H1 (cell line): ENCODE data around the gene ASTL. TPM values are rescaled to one million over a fixed set of nuclear protein-coding genes. Genes with fewer than 3 reads are reported as not detected.

Source experiments
- RAD21 ChIP-seq, 2 experiments: IDR thresholded peaks in 1 of 2; conservative IDR thresholded peaks in 1 of 2; 2 replicates each; pipeline ENCODE4 v1.6.1; 2011; ENCODE audit warnings: low read depth in 2 of 2, low read length in 2 of 2, improper control_type of control experiment in 1 of 2, inconsistent platforms in 1 of 2, mild to moderate bottlenecking in 1 of 2, moderate library complexity in 1 of 2
- RFX5 ChIP-seq: IDR thresholded peaks from 2 replicates; pipeline ENCODE4 v1.6.1; 2011; ENCODE audit warnings: low read depth, low read length, improper control_type of control experiment, borderline replicate concordance
- TAF1 ChIP-seq: IDR thresholded peaks from 2 replicates; pipeline ENCODE4 v1.6.1; 2011; ENCODE audit warnings: mild to moderate bottlenecking, low read depth, low read length
- polyA plus RNA-seq, 7 experiments: library from polyadenylated mRNA; depleted of rRNA in 3 of 7; stranded (reverse) in 5 of 7; unstranded in 2 of 7; fragments of >200 nt in 5 of 7; fragments of 200-250 nt in 2 of 7; gene quantifications; 1 replicate in 5 of 7; 2 replicates in 1 of 7; 4 replicates in 1 of 7; pipeline versions ENCODE4 v1.2.1 to v1.2.3, GENCODE V29; 2011 to 2013; ENCODE audit warnings: missing spikeins in 2 of 7, mixed read lengths in 2 of 7
- total RNA-seq: library from RNA; stranded (reverse); fragmentation: NEBNext Ultra II Directional; extraction: Animal tissue kit (Norgen Biotek cat#: 25700); gene quantifications from 2 replicates; pipeline ENCODE4 v1.2.1, GENCODE V29; 2021

Gene ASTL
- total and polyA plus RNA-seq, 2 of the 8 experiments (the other 6 are each of a cell fraction or from before 2014, with no cell fraction given), result 0.60 to 1.4 TPM

DNA sequence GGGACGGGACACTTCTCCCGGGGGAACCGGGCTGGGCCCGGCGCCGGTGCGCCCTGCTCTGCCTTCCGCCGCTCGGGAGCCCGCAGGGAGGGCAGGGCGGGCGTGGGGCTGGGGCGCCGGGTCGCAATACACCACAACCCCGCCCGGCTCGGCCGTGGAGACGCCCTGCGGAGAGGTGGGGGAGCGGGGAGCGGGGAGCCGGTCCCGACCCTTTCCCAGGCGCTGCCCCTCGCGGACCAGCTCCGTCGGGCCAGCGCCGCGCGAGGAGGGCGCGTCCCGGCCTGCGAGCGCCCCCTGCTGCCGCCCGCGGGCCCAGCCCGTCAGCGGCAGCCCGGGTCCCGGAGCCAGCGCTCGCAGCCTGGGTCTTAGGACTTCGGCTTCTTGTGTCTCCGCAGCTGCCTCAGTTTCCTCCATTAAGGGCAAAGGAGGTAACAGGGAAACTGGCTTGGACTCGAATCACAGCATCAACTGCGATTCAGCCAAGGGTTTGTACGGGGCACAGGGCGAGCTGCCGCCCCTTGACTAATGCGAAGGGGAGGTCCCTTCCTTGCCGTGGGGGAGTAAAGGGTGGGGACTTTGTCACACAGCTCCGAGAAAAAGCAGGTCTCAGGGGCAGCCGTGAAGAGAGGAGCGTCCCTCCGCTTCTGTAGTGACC, 21.3 kb downstream of the ASTL start (continued):
- TF ChIP-seq TAF1 (0 out of 2 replicates have a peak, but pooled peaks have one; percentile 4), RFX5 (no peak), RAD21 (IDR thresholded peaks at IDR 0.05 in 1 of 2, conservative IDR thresholded peaks at IDR 0.05 in 1 of 2; ENCODE audit: low read depth in 2 of 2, low read length in 2 of 2) (peak; percentile 57 to 86)
